Stomach (tissue), 4 donors: Measurements from ENCODE around the gene GRIA3.

Source experiments
- EP300 ChIP-seq: sonication (generic); formaldehyde crosslinking; IDR thresholded peaks from one replicate; pipeline ENCODE4 v1.6.1; 2017; ENCODE audit warnings: antibody characterized with exemption
- POLR2A ChIP-seq, 4 donors: fragments of 450-650 bp; IDR thresholded peaks; one replicate each; pipeline ENCODE4 v1.6.1; 2016; ENCODE audit warnings: antibody characterized with exemption in 4 of 4, control low read depth in 2 of 4, mild to moderate bottlenecking in 1 of 4, moderate library complexity in 1 of 4

GRCh38 chrX:123449335-123449734, 265.3 kb downstream of the GRIA3 start:
- TF ChIP-seq EP300 (no peak), POLR2A (IDR thresholded peaks at IDR 0.05) (no peak)
